Measurements from ENCODE around the gene OPCML. TPM values are rescaled to one million over a fixed set of nuclear protein-coding genes. Genes with fewer than 3 reads are reported as not detected.

Gene OPCML
- total RNA-seq, 1 donor from 2014 or later = 4.1 TPM

- peaks cover 8% of the 10 kb centered on the region for H3K4me1 Mint-ChIP-seq (ENCODE audit: unreplicated experiment)
- no peaks in the 10 kb centered on the region for H3K36me3 Mint-ChIP-seq (ENCODE audit: low read depth, unreplicated experiment)
- H3K27me3 Mint-ChIP-seq (ENCODE audit: unreplicated experiment) = no peaks in the 10 kb centered on the region
- TF ChIP-seq, protein P1, sequence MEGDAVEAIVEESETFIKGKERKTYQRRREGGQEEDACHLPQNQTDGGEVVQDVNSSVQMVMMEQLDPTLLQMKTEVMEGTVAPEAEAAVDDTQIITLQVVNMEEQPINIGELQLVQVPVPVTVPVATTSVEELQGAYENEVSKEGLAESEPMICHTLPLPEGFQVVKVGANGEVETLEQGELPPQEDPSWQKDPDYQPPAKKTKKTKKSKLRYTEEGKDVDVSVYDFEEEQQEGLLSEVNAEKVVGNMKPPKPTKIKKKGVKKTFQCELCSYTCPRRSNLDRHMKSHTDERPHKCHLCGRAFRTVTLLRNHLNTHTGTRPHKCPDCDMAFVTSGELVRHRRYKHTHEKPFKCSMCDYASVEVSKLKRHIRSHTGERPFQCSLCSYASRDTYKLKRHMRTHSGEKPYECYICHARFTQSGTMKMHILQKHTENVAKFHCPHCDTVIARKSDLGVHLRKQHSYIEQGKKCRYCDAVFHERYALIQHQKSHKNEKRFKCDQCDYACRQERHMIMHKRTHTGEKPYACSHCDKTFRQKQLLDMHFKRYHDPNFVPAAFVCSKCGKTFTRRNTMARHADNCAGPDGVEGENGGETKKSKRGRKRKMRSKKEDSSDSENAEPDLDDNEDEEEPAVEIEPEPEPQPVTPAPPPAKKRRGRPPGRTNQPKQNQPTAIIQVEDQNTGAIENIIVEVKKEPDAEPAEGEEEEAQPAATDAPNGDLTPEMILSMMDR (IDR thresholded peaks at IDR 0.05; ENCODE audit: unreplicated experiment) = no peak
- H3K4me3 Mint-ChIP-seq (ENCODE audit: unreplicated experiment) = no peak overlapping the region
- H3K9me3 Mint-ChIP-seq (ENCODE audit: unreplicated experiment) = no peaks in the 10 kb centered on the region
- H3K27ac Mint-ChIP-seq (ENCODE audit: unreplicated experiment) = no peak overlapping the region
- no peak for DNase-seq (ENCODE audit: low spot score)
Observed at GRCh38 chr11:132464939-132465338, 1067.4 kb downstream of the OPCML start.

- Mint-ChIP-seq H3K27me3 (ENCODE audit: unreplicated experiment) (no peaks in the 10 kb centered on the region), H3K36me3 (ENCODE audit: low read depth, unreplicated experiment) (no peaks in the 10 kb centered on the region), H3K4me1 (ENCODE audit: unreplicated experiment) (peaks cover 8% of the 10 kb centered on the region), H3K4me3 (ENCODE audit: unreplicated experiment) (no peak overlapping the region), H3K9me3 (ENCODE audit: unreplicated experiment) (no peaks in the 10 kb centered on the region), H3K27ac (ENCODE audit: unreplicated experiment) (no peak overlapping the region)
- no peak for DNase-seq (ENCODE audit: low spot score)
- TF ChIP-seq, protein P1 (IDR thresholded peaks at IDR 0.05; ENCODE audit: unreplicated experiment) = no peak
Observed at GRCh38 chr11:132464003-132464342, 1068.3 kb downstream of the OPCML start.

DNA sequence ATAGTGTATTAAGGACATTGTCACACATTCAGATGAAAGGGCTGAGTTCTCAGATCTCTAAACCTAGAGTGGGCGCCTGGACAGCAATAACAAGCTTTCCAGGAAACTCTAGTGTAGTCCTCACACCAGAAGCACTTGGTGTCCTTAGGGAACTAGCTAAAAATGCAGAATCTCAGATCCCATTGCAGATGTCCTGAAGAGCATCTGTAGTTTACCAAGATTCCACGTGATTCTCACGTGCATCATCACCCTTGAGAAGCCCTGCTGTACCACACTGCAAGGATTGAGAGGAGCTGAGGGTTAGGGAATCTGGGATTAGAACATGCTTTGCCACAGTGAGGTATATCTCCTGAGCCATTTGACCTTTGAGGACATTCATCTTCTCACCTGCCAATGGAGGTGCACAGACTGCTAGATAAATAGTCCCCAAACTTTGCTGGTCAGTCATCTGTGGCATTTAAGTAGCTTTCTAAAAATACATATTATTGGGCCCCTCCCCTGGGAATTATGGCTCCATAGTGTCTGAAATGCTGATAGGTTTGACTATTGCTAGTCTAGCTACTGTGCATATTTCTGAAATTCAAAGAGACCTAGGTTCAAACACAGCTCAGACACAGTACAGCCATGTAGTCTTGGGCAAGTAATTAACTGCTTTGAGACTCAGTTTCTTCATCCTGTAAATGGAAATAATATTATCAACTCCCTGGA, 1068.9 kb downstream of the OPCML start:
- Mint-ChIP-seq H3K36me3 (ENCODE audit: low read depth, unreplicated experiment) (no peaks in the 10 kb centered on the region), H3K4me3 (ENCODE audit: unreplicated experiment) (no peak overlapping the region), H3K4me1 (ENCODE audit: unreplicated experiment) (peaks cover 8% of the 10 kb centered on the region), H3K27ac (ENCODE audit: unreplicated experiment) (no peak overlapping the region), H3K27me3 (ENCODE audit: unreplicated experiment) (no peaks in the 10 kb centered on the region), H3K9me3 (ENCODE audit: unreplicated experiment) (no peaks in the 10 kb centered on the region)
- TF ChIP-seq, protein P1 (IDR thresholded peaks at IDR 0.05; ENCODE audit: unreplicated experiment) = no peak
- no peak for DNase-seq (ENCODE audit: low spot score)

- TF ChIP-seq, protein P1 (IDR thresholded peaks at IDR 0.05; ENCODE audit: unreplicated experiment) = no peak
- Mint-ChIP-seq H3K4me3 (ENCODE audit: unreplicated experiment) (no peak overlapping the region), H3K4me1 (ENCODE audit: unreplicated experiment) (no peaks in the 10 kb centered on the region), H3K36me3 (ENCODE audit: low read depth, unreplicated experiment) (no peaks in the 10 kb centered on the region), H3K27ac (ENCODE audit: unreplicated experiment) (no peak overlapping the region), H3K27me3 (ENCODE audit: unreplicated experiment) (no peaks in the 10 kb centered on the region), H3K9me3 (ENCODE audit: unreplicated experiment) (no peaks in the 10 kb centered on the region)
- DNase-seq (ENCODE audit: low spot score) = no peak
Observed at GRCh38 chr11:132459736-132460135, 1072.6 kb downstream of the OPCML start.

DNA sequence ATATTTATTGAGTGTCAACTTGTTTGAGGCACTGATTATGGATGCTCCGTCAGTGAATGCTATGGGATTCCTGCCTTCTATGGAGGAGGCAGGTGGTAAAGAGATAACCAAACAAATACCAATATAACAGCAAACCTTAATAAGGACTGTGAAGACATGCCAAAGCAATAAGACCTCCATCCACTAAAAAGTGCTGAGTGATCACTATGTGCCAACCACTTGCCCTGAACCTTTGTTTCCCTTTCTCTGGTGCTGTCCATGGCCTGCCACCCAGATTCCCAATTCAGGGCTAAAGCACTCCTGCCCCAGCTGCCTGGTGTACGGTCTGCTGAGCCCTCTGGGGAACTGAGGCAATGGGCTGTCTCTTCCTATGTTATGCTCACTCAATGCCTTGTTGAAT, 1074.9 kb downstream of the OPCML start:
- H3K36me3 Mint-ChIP-seq (ENCODE audit: low read depth, unreplicated experiment) = peaks cover 6% of the 10 kb centered on the region
- no peak overlapping the region for H3K27ac Mint-ChIP-seq (ENCODE audit: unreplicated experiment)
- no peaks in the 10 kb centered on the region for H3K9me3 Mint-ChIP-seq (ENCODE audit: unreplicated experiment)
- TF ChIP-seq, protein P1 (IDR thresholded peaks at IDR 0.05; ENCODE audit: unreplicated experiment) = no peak
- peaks cover 5% of the 10 kb centered on the region for H3K4me1 Mint-ChIP-seq (ENCODE audit: unreplicated experiment)
- H3K27me3 Mint-ChIP-seq (ENCODE audit: unreplicated experiment) = no peaks in the 10 kb centered on the region
- no peak overlapping the region for H3K4me3 Mint-ChIP-seq (ENCODE audit: unreplicated experiment)
- no peak for DNase-seq (ENCODE audit: low spot score)
